K562 (cell line): ENCODE measurements around the gene SBK3. TPM values are rescaled to one million over a fixed set of nuclear protein-coding genes. Genes with fewer than 3 reads are reported as not detected.

Source experiments
- ATF3 ChIP-seq, 2 experiments: fragments of 450-650 bp in 1 of 2; sonication (generic) in 1 of 2; formaldehyde crosslinking in 1 of 2; IDR thresholded peaks in 1 of 2; conservative IDR thresholded peaks in 1 of 2; 2 replicates each; pipeline versions ENCODE4 v1.6.1 to v1.8.1; 2016 to 2023; ENCODE audit warnings: mild to moderate bottlenecking in 2 of 2, moderate library complexity in 2 of 2, inconsistent platforms in 1 of 2, missing genetic modification reagents in 1 of 2
- CC2D1A ChIP-seq: fragments of 450-650 bp; IDR thresholded peaks from 2 replicates; pipeline ENCODE4 v1.6.1; 2017; ENCODE audit warnings: mild to moderate bottlenecking
- DPF2 ChIP-seq: fragments of 450-650 bp; IDR thresholded peaks from 2 replicates; pipeline ENCODE4 v1.6.1; 2016
- E2F6 ChIP-seq, 2 experiments: IDR thresholded peaks; 2 replicates each; pipeline ENCODE4 v1.6.1; 2011; ENCODE audit warnings: borderline replicate concordance in 1 of 2, control low read depth in 1 of 2, low read depth in 1 of 2, low read length in 1 of 2, mild to moderate bottlenecking in 1 of 2, mixed read lengths in 1 of 2, moderate library complexity in 1 of 2; ENCODE audit not compliant: insufficient read depth in 1 of 2, insufficient read length in 1 of 2, poor library complexity in 1 of 2, severe bottlenecking in 1 of 2; ENCODE audit errors: extremely low read depth in 1 of 2
- ESRRB ChIP-seq: fragments of 250-450 bp; sonication (Bioruptor Pico); IDR thresholded peaks from 2 replicates; pipeline ENCODE4 v1.5.0; 2020; ENCODE audit warnings: mild to moderate bottlenecking, moderate library complexity, borderline replicate concordance
- HDAC2 ChIP-seq: fragments of 450-650 bp; IDR thresholded peaks from 2 replicates; pipeline ENCODE4 v1.6.1; 2016; ENCODE audit warnings: mild to moderate bottlenecking
- HMG20A ChIP-seq: fragments of 450-650 bp; formaldehyde crosslinking; conservative IDR thresholded peaks from 2 replicates; pipeline ENCODE4 v1.4.0; 2020; ENCODE audit warnings: mild to moderate bottlenecking, mixed read lengths
- IRF1 ChIP-seq: sonication (generic); formaldehyde crosslinking; IDR thresholded peaks from 2 replicates; pipeline ENCODE4 v1.8.0; 2022; ENCODE audit warnings: missing genetic modification reagents, mild to moderate bottlenecking, borderline replicate concordance
- KLF16 ChIP-seq: IDR thresholded peaks from 2 replicates; pipeline ENCODE4 v1.6.1; 2016; ENCODE audit warnings: antibody characterized with exemption
- MAZ ChIP-seq, 2 experiments: fragments of 450-650 bp in 1 of 2; sonication (generic) in 1 of 2; formaldehyde crosslinking; IDR thresholded peaks in 1 of 2; conservative IDR thresholded peaks in 1 of 2; 2 replicates each; pipeline versions ENCODE4 v1.4.0 to v1.5.0; 2020; ENCODE audit warnings: mild to moderate bottlenecking in 1 of 2, missing genetic modification reagents in 1 of 2
- NCOA4 ChIP-seq: fragments of 450-650 bp; IDR thresholded peaks from 2 replicates; pipeline ENCODE4 v1.6.1; 2018; ENCODE audit warnings: mild to moderate bottlenecking; ENCODE audit not compliant: partially characterized antibody
- NCOR1 ChIP-seq: fragments of 450-650 bp; IDR thresholded peaks from 2 replicates; pipeline ENCODE4 v1.6.1; 2016; ENCODE audit warnings: mild to moderate bottlenecking, moderate library complexity
- STAG1 ChIP-seq: sonication (generic); formaldehyde crosslinking; IDR thresholded peaks from 2 replicates; pipeline ENCODE4 v1.5.0; 2020; ENCODE audit warnings: missing genetic modification reagents, borderline replicate concordance
- ZNF609 ChIP-seq: sonication (generic); formaldehyde crosslinking; IDR thresholded peaks from 2 replicates; pipeline ENCODE4 v1.8.1; 2023; ENCODE audit warnings: missing genetic modification reagents, mild to moderate bottlenecking, borderline replicate concordance
- ZNF75A ChIP-seq: fragments of 450-650 bp; formaldehyde crosslinking; IDR thresholded peaks from 2 replicates; pipeline ENCODE4 v1.4.0; 2020; ENCODE audit warnings: mild to moderate bottlenecking
- polyA plus RNA-seq, 8 experiments: library from polyadenylated mRNA; depleted of rRNA in 4 of 8; stranded (reverse) in 5 of 8; unstranded in 3 of 8; fragments of >200 nt; fragmentation: Nextera tagmentation in 2 of 8; fragmentation: Illumina TruSeq in 1 of 8; extraction: Ambion mirVana in 2 of 8; extraction: Trizol in 1 of 8; gene quantifications; 2 replicates each; pipeline versions ENCODE4 v1.2.1 to v1.2.3, GENCODE V29; 2011 to 2014; ENCODE audit warnings: inconsistent platforms in 1 of 8, missing spikeins in 1 of 8
- total RNA-seq, 7 experiments: library from RNA; depleted of rRNA in 6 of 7; stranded (reverse); fragments of >200 nt in 6 of 7; fragmentation: Illumina TruSeq in 2 of 7; extraction: Trizol in 2 of 7; gene quantifications; 2 replicates each; pipeline versions ENCODE4 v1.2.1 to v1.2.3, GENCODE V29; 2011 to 2021; ENCODE audit warnings: low replicate concordance in 1 of 7
- TF ChIP-seq, protein P1 (sequence below): fragments of 450-650 bp; IDR thresholded peaks from 2 replicates; pipeline ENCODE4 v1.6.1; 2017; ENCODE audit warnings: antibody characterized with exemption

SBK3 gene
- total and polyA plus RNA-seq, 9 of the 15 experiments (the other 6 are each of a cell fraction or from before 2014, with no cell fraction given), result 0.11 to 0.43 (median 0.13) TPM; not detected in 6

GRCh38 chr19:55503502-55504251 is 41.7 kb downstream of the SBK3 start (continued):
- peak; percentile 98; the same call in 1 of the 2 replicates for TF ChIP-seq ZNF609 (CRISPR knock-in tag)
- TF ChIP-seq HMG20A (CRISPR knock-in tag), result no peak
- peak; percentile 73 for TF ChIP-seq CC2D1A
- no peak for TF ChIP-seq ESRRB (CRISPR knock-in tag)
- TF ChIP-seq MAZ (CRISPR knock-in tag; conservative IDR thresholded peaks at IDR 0.05 in 1 of 2, IDR thresholded peaks at IDR 0.05 in 1 of 2), result peak; percentile 60 to 84; a peak in 3 of 4 replicates
- peak; percentile 95 for TF ChIP-seq STAG1 (CRISPR knock-in tag)
- peak; percentile 36; the same call in 1 of the 2 replicates for TF ChIP-seq DPF2
- TF ChIP-seq, protein P1, sequence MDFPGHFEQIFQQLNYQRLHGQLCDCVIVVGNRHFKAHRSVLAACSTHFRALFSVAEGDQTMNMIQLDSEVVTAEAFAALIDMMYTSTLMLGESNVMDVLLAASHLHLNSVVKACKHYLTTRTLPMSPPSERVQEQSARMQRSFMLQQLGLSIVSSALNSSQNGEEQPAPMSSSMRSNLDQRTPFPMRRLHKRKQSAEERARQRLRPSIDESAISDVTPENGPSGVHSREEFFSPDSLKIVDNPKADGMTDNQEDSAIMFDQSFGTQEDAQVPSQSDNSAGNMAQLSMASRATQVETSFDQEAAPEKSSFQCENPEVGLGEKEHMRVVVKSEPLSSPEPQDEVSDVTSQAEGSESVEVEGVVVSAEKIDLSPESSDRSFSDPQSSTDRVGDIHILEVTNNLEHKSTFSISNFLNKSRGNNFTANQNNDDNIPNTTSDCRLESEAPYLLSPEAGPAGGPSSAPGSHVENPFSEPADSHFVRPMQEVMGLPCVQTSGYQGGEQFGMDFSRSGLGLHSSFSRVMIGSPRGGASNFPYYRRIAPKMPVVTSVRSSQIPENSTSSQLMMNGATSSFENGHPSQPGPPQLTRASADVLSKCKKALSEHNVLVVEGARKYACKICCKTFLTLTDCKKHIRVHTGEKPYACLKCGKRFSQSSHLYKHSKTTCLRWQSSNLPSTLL, result 0 out of 2 replicates have a peak, but pooled peaks have one; percentile 43
- TF ChIP-seq KLF16, result peak; percentile 5; the same call in 1 of the 2 replicates
- peak; percentile 99 for TF ChIP-seq IRF1 (CRISPR knock-in tag)
- TF ChIP-seq ATF3 (IDR thresholded peaks at IDR 0.05), result peak; percentile 81
- TF ChIP-seq ATF3 (CRISPR knock-in tag; conservative IDR thresholded peaks at IDR 0.05), result peak; percentile 83
- no peak for TF ChIP-seq NCOA4
- TF ChIP-seq E2F6 (IDR thresholded peaks at IDR 0.05; ENCODE audit: borderline replicate concordance in 1 of 2, extremely low read depth in 1 of 2, insufficient read depth in 1 of 2, insufficient read length in 1 of 2, low read depth in 1 of 2, low read length in 1 of 2, poor library complexity in 1 of 2, severe bottlenecking in 1 of 2), result peak; percentile 97 to 100
- peak; percentile 66; the same call in 1 of the 2 replicates for TF ChIP-seq HDAC2
- no peak for TF ChIP-seq ZNF75A (CRISPR knock-in tag)
- TF ChIP-seq NCOR1, result no peak
